HepG2 (cell line): ENCODE measurements around the gene JPH4. TPM values are rescaled to one million over a fixed set of nuclear protein-coding genes. Genes with fewer than 3 reads are reported as not detected.

Experiments used
- DPF2 ChIP-seq: sonication (generic); formaldehyde crosslinking; IDR thresholded peaks from 2 replicates; pipeline ENCODE4 v1.4.0; 2020; ENCODE audit warnings: mild to moderate bottlenecking, low read depth, missing genetic modification reagents, borderline replicate concordance
- HNRNPUL1 ChIP-seq: fragments of 200-400 bp; formaldehyde crosslinking; IDR thresholded peaks from 2 replicates; pipeline ENCODE4 v1.6.1; 2017; ENCODE audit warnings: low read depth, mild to moderate bottlenecking, low read length, moderate library complexity
- MYNN ChIP-seq: sonication (generic); formaldehyde crosslinking; IDR thresholded peaks from 2 replicates; pipeline ENCODE4 v1.4.0; 2020; ENCODE audit warnings: mild to moderate bottlenecking, low read depth, missing genetic modification reagents
- NFE2 ChIP-seq: sonication (generic); formaldehyde crosslinking; IDR thresholded peaks from 2 replicates; pipeline ENCODE4 v1.4.0; 2020; ENCODE audit warnings: missing genetic modification reagents
- PITX1 ChIP-seq: sonication (generic); formaldehyde crosslinking; IDR thresholded peaks from 2 replicates; pipeline ENCODE4 v1.5.1; 2020; ENCODE audit warnings: mild to moderate bottlenecking, missing genetic modification reagents
- RAD21 ChIP-seq: fragments of 450-650 bp; formaldehyde crosslinking; IDR thresholded peaks from 2 replicates; pipeline ENCODE4 v1.5.0; 2020; ENCODE audit warnings: mild to moderate bottlenecking
- RXRB ChIP-seq: IDR thresholded peaks from 2 replicates; pipeline ENCODE4 v1.6.1; 2016; ENCODE audit warnings: borderline replicate concordance, missing genetic modification reagents, missing compliant biosample characterization
- SCMH1 ChIP-seq: sonication (generic); formaldehyde crosslinking; IDR thresholded peaks from 2 replicates; pipeline ENCODE4 v1.9.0; 2021; ENCODE audit warnings: missing genetic modification reagents, mild to moderate bottlenecking, borderline replicate concordance
- TBX2 ChIP-seq: sonication (generic); formaldehyde crosslinking; IDR thresholded peaks from 2 replicates; pipeline ENCODE4 v1.5.0; 2020; ENCODE audit warnings: missing genetic modification reagents, mild to moderate bottlenecking, borderline replicate concordance
- ZBTB10 ChIP-seq: sonication (generic); formaldehyde crosslinking; IDR thresholded peaks from 2 replicates; pipeline ENCODE4 v1.4.0; 2020; ENCODE audit warnings: missing genetic modification reagents, borderline replicate concordance
- ZBTB43 ChIP-seq: sonication (generic); formaldehyde crosslinking; conservative IDR thresholded peaks from 2 replicates; pipeline ENCODE4 v1.4.0; 2020; ENCODE audit warnings: missing genetic modification reagents
- ZMYM2 ChIP-seq: sonication (generic); formaldehyde crosslinking; IDR thresholded peaks from 2 replicates; pipeline ENCODE4 v1.8.0; 2022; ENCODE audit warnings: mild to moderate bottlenecking, missing genetic modification reagents
- ZNF12 ChIP-seq: sonication (generic); formaldehyde crosslinking; IDR thresholded peaks from 2 replicates; pipeline ENCODE4 v1.5.0; 2020; ENCODE audit warnings: missing genetic modification reagents
- ZNF557 ChIP-seq: sonication (generic); formaldehyde crosslinking; IDR thresholded peaks from 2 replicates; pipeline ENCODE4 v1.4.0; 2020; ENCODE audit warnings: missing genetic modification reagents
- ZNF878 ChIP-seq: sonication (generic); formaldehyde crosslinking; IDR thresholded peaks from 2 replicates; pipeline ENCODE4 v1.8.1; 2023; ENCODE audit warnings: mild to moderate bottlenecking, missing genetic modification reagents, moderate library complexity
- ZNF879 ChIP-seq: sonication (generic); formaldehyde crosslinking; IDR thresholded peaks from 2 replicates; pipeline ENCODE4 v1.8.1; 2023; ENCODE audit warnings: missing genetic modification reagents
- ZZZ3 ChIP-seq: sonication (generic); formaldehyde crosslinking; IDR thresholded peaks from 2 replicates; pipeline ENCODE4 v1.4.0; 2020; ENCODE audit warnings: missing genetic modification reagents, mild to moderate bottlenecking, borderline replicate concordance
- polyA plus RNA-seq, 8 experiments: library from polyadenylated mRNA; depleted of rRNA in 3 of 8; stranded (reverse) in 7 of 8; unstranded in 1 of 8; fragments of >200 nt; fragmentation: Illumina TruSeq in 4 of 8; extraction: Trizol in 4 of 8; gene quantifications; 2 replicates each; pipeline versions ENCODE4 v1.2.1 to v1.2.3, GENCODE V29; 2011 to 2016; ENCODE audit warnings: low read depth in 4 of 8, missing spikeins in 1 of 8, mixed read lengths in 1 of 8; ENCODE audit not compliant: insufficient read depth in 1 of 8
- total RNA-seq, 5 experiments: library from RNA; depleted of rRNA; stranded (reverse); fragments of >200 nt; fragmentation: Illumina TruSeq; extraction: Trizol; gene quantifications; 2 replicates each; pipeline ENCODE4 v1.2.3, GENCODE V29; 2016; ENCODE audit warnings: low read depth in 1 of 5
- TF ChIP-seq, protein P1 (sequence below): sonication (generic); formaldehyde crosslinking; IDR thresholded peaks from 2 replicates; pipeline ENCODE4 v1.4.0; 2020; ENCODE audit warnings: missing genetic modification reagents
- TF ChIP-seq, protein P2 (sequence below): IDR thresholded peaks from 2 replicates; pipeline ENCODE4 v1.6.1; 2016; ENCODE audit warnings: mild to moderate bottlenecking, missing biosample characterization, missing genetic modification reagents
- TF ChIP-seq, protein P3 (sequence below): sonication (generic); formaldehyde crosslinking; conservative IDR thresholded peaks from 2 replicates; pipeline ENCODE4 v1.8.0; 2022; ENCODE audit warnings: mild to moderate bottlenecking, moderate library complexity, missing genetic modification reagents

Gene JPH4
- total and polyA plus RNA-seq, 2 of the 13 experiments (the other 11 are each of a cell fraction or from before 2014, with no cell fraction given), result 0.08 to 0.22 TPM

DNA sequence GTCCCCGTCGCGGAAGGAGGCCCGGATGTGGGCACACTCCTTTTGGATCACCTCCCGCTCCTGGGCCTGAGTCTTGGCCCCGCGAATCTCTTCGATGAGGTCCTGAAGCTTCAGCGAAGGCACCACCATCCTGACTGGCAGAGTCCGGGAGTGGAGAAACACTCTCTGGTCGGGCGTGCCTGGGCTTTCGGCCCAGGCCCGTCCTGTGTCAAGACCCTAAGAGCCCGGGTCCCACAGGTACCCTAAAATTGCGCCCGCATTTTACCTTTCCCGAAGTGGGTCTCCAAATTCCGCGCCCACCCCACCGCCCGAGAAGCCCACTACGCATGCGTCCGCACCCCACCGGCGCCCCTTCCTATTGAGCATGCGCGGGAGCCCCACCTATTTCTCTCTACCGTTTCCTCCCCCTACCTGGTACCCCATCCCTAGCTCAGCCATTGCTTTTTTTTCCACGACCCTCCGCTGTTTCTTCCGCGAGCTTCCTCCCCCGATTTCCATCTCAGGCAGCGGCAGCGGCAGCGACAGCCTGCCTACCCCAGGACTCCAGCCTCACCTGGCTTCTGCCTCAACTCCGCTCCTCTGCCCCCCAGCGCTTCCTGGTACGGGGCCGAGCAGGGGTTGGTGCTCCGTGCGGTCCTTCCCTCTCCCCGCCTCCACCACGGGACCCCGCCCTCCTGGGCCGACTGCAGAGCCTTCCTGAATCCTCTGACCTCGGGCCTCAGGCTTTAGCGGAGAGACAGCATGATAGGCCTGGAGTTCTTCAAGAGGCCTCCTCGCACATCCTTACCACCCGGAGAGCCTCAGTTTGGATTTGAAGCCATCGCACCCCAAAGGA is 11.2 kb downstream of the JPH4 start, which contains the start of gene AP1G2 (continued):
- TF ChIP-seq RXRB (CRISPR knock-in tag), result peak; percentile 91; the same call in 1 of the 2 replicates
- TF ChIP-seq NFE2 (CRISPR knock-in tag), result no peak
- TF ChIP-seq DPF2 (CRISPR knock-in tag), result no peak; the same call in 1 of the 2 replicates
- TF ChIP-seq, protein P1, sequence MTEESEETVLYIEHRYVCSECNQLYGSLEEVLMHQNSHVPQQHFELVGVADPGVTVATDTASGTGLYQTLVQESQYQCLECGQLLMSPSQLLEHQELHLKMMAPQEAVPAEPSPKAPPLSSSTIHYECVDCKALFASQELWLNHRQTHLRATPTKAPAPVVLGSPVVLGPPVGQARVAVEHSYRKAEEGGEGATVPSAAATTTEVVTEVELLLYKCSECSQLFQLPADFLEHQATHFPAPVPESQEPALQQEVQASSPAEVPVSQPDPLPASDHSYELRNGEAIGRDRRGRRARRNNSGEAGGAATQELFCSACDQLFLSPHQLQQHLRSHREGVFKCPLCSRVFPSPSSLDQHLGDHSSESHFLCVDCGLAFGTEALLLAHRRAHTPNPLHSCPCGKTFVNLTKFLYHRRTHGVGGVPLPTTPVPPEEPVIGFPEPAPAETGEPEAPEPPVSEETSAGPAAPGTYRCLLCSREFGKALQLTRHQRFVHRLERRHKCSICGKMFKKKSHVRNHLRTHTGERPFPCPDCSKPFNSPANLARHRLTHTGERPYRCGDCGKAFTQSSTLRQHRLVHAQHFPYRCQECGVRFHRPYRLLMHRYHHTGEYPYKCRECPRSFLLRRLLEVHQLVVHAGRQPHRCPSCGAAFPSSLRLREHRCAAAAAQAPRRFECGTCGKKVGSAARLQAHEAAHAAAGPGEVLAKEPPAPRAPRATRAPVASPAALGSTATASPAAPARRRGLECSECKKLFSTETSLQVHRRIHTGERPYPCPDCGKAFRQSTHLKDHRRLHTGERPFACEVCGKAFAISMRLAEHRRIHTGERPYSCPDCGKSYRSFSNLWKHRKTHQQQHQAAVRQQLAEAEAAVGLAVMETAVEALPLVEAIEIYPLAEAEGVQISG, result peak; percentile 82
- 0 out of 2 replicates have a peak, but pooled peaks have one; percentile 14 for TF ChIP-seq ZBTB43 (CRISPR knock-in tag)
- TF ChIP-seq ZNF12 (CRISPR knock-in tag), result peak; percentile 32; the same call in 1 of the 2 replicates
- TF ChIP-seq TBX2 (CRISPR knock-in tag), result peak; percentile 72
- TF ChIP-seq, protein P2, sequence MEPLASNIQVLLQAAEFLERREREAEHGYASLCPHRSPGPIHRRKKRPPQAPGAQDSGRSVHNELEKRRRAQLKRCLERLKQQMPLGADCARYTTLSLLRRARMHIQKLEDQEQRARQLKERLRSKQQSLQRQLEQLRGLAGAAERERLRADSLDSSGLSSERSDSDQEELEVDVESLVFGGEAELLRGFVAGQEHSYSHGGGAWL (CRISPR knock-in tag), result peak; percentile 94
- TF ChIP-seq ZNF878, result no peak
- TF ChIP-seq ZNF557 (CRISPR knock-in tag), result peak; percentile 86; the same call in 1 of the 2 replicates
- TF ChIP-seq ZZZ3 (CRISPR knock-in tag), result peak; percentile 98
- peak; percentile 92 for TF ChIP-seq PITX1
- TF ChIP-seq SCMH1, result no peak
- no peak; the same call in 1 of the 2 replicates for TF ChIP-seq RAD21 (CRISPR knock-in tag)
- TF ChIP-seq HNRNPUL1, result no peak
- TF ChIP-seq ZMYM2 (CRISPR knock-in tag), result no peak
- TF ChIP-seq, protein P3, sequence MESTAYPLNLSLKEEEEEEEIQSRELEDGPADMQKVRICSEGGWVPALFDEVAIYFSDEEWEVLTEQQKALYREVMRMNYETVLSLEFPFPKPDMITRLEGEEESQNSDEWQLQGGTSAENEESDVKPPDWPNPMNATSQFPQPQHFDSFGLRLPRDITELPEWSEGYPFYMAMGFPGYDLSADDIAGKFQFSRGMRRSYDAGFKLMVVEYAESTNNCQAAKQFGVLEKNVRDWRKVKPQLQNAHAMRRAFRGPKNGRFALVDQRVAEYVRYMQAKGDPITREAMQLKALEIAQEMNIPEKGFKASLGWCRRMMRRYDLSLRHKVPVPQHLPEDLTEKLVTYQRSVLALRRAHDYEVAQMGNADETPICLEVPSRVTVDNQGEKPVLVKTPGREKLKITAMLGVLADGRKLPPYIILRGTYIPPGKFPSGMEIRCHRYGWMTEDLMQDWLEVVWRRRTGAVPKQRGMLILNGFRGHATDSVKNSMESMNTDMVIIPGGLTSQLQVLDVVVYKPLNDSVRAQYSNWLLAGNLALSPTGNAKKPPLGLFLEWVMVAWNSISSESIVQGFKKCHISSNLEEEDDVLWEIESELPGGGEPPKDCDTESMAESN (CRISPR knock-in tag), result peak; percentile 90
- TF ChIP-seq ZNF879, result peak; percentile 94
- no peak; the same call in 1 of the 2 replicates for TF ChIP-seq MYNN (CRISPR knock-in tag)
- peak; percentile 84; the same call in 1 of the 2 replicates for TF ChIP-seq ZBTB10 (CRISPR knock-in tag)
